Stimulated activated naive CD4-positive, alpha-beta T cell (primary cell): Measurements from ENCODE around the gene TNPO1.

ENCODE experiments used
- DNase-seq, 6 experiments: peaks; one replicate each; lab custom pipeline; 2025; lab: John Stamatoyannopoulos, UW

Gene TNPO1

DNA sequence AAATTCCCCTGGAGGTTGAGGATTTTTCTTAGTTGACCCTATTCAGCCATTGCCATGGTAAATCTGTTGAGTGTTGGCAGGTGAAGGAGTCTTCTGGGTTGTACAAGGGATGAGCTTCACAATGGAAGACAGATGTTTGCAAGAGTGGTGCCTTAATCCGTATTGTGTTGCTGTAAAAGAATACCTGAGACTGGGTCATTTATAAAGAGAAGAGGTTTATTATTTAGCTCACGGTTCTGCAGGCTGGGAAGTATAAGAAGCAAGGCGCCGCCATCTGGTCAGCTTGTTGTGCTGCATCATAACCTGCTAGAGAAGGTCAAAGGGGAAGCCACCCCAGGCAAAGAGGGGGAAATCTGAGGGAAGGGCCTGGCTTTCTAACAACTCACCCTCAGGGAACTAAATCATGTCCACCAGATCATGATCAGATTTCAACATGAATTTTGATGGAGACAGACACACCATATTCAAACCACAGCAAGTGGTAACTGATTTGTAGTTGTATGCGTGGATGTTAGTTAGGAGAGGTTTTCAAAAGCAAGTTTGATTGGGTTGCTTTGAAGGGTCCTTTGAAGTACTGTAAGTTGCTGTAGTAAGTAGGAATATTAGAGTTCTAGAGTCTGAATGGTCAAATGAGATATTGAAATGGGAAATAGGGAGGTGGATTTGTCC, 2.5 kb downstream of the TNPO1 start:
- peak; percentile 5 to 50 (median 24) for DNase-seq

DNA sequence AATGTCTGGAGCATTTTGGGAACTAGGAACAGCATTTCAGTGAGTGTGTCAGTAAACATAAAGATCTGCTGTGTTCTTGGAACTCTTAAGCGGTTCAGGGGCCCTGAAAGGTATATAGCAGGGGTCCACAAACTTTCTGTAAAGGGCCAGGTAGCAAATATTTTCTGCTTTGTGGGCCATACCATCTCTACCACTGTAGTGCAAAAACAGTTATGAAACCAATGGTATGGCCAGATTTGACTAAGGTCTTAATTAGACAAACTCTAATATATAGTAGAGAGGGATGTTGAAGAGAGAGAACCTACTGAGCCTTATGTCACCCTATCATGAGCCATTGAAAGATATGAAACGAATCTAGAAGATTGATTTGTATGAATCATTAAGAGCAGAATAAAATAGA, 5.3 kb downstream of the TNPO1 start:
- DNase-seq, result no peak

DNA sequence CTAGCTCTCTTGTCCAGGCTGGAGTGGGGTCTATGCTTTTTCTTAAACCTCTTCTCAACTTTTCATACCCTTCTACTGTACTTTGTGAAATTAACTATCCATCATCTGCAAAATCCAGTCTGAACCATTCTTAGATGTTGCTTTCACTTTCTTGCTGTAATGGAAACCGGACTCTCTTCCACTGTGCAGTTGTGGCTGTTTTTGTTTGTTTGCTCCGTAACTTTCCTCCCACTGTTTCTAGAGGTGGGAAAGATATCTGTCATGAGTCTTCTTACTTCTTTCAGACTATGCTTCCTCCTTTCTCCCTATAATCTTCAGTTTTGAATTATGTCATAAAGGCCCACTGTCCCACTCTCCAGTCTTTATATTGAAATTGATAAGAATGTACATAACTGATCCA, 6.5 kb downstream of the TNPO1 start:
- no peak for DNase-seq

DNA sequence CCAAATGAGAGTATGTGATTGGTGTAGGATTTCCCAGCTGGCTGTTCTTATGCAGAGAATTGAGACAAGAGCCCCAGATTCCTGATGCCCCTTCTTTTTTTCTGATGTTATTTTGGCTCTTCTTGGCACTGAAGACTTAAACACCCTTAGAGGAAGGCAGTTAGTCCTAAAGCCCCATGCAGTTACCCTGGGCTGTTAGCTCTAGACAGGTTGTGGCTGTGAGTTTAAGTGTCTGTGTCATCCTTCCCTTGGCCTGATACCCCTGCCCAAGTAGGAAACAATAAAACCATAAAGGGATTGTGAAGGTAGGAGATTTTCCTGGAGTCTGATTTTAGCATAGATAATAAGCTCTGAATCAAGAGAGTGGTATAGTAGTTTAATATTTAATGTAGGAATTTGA, 13.2 kb downstream of the TNPO1 start:
- no peak for DNase-seq

DNA sequence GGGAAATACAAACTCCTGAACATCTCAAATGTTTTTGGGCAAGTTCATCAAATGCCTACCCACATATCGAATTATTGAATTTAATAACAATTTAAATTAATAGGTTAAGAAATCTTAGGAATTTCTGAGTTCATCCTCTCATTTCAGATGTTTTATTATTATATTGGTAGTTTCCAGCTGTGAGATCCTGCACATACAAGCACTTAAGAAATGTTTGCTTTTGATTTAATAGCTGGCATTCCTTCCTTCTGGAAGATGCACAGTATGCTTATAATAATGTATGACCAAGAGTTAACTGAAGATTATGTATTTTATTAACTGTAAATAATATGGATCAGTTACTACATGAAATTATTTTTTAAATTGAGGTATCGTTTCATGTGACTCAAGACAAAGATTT, 13.9 kb downstream of the TNPO1 start:
- no peak for DNase-seq

DNA sequence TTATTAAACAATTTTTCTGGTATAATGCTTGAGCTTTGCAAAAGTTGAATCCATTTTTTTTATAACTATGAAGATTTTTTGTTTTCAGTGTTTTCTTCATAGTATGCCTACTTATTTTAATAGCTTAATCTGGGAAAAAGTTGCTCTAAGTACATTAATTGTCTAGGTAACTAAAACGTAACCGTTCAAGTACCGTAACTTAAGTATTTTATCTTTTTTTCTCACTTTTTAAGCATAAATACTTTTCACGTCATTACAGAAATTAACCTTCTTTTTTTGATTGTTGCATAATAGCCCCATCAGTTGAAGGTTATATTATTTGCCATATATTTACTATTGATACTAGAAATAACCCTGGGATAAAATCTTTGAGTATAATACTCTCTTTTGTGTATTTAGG, 15.2 kb downstream of the TNPO1 start:
- no peak for DNase-seq

DNA sequence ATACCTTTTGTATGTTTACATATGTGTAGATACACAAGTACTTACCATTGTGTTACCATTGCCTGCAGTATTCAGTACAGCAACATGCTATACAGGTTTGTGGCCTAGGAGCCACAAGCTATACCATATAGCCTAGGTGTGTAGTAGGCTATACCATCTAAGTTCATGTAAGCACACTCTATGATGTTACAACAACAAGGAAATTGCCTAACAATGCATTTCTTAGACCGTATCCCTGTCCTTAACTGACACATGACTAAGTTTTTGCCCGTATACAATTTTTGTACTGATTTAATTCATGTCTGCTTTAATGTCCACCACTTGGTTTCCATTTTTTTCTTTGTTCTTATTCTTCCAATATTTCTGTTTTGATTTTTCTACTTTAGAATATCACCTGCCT, 18.5 kb downstream of the TNPO1 start:
- DNase-seq, result no peak

DNA sequence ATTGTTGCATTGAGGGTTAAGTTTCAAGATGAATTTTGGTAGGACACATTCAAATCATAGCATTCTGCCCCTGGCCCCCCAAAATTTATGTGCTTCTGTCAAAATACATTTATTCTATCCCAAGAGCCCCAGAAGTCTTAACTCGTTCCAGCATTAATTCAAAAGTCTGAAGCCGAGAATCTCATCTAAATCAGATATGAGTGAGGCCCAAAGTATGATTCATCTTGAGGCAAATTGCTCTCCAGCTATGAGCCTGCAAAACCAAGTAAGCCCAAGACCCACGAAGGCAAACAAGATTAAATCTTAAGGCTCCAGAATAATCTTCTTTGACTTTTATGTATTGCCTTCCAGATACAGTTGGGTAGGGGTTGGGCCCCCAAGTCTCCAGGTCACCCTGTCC, 19.2 kb downstream of the TNPO1 start:
- DNase-seq, result no peak

DNA sequence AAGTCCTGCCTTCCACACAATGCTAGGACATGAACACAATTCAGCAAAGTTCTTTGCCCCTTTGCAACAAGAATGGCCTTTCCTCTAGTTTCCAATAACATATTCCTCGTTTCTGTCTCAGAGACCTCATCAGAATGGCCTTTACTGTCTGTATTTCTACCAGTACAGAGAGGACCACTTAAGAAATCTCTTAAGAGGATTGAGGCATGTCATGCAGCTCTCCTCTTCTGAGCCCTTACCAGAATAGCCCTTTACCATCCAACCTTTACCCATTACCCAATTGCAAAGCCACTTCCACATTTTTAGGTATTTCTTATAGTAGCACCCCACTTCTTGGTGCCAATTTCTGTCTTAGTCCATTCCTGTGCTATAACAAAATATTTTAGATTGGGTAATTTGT, 20.3 kb downstream of the TNPO1 start:
- DNase-seq, result no peak

DNA sequence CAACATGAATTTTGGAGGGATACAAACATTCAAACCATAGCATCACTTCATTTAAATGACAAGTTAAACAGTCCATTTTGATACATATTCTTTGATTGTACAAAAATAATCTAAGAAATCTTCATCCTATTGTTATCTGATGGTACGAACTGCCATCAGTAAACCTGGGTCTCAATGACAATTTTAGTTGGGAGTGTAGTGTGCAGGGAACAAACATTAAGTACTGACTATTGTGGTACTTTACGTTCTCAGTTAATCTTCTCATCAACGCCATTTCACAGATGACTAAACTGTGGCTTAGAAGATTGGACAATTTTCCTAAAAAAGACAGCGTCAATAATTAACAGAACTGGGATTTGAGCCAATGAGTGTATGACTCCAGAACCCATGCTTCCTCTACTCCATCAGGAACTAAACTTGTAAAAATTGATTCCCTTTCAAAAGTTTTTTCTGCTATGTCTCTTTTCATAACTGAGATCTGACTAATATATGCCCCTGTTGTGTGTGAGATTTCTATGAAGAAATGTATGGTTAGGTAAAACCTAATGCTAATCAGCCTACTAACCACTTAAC, 21.1 kb downstream of the TNPO1 start:
- DNase-seq, result no peak

DNA sequence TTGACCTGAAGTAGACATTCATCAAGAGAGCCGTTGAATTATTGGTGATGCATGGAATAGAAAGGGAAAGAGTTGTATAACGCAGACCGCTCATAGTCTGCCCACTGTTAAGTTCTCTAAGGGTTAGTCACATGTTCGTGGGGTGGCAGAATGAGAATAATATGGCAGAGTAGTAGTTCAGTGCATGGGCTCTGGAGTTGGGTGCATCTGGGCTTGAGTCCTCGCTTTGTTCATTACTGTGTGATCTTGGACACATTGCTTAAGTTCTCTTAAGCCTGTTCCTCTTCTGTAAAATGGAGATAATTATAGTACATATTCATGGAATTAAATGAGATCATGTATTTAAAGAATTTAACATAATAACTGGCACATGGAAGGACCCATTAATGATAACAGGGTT, 23.6 kb downstream of the TNPO1 start:
- no peak for DNase-seq

DNA sequence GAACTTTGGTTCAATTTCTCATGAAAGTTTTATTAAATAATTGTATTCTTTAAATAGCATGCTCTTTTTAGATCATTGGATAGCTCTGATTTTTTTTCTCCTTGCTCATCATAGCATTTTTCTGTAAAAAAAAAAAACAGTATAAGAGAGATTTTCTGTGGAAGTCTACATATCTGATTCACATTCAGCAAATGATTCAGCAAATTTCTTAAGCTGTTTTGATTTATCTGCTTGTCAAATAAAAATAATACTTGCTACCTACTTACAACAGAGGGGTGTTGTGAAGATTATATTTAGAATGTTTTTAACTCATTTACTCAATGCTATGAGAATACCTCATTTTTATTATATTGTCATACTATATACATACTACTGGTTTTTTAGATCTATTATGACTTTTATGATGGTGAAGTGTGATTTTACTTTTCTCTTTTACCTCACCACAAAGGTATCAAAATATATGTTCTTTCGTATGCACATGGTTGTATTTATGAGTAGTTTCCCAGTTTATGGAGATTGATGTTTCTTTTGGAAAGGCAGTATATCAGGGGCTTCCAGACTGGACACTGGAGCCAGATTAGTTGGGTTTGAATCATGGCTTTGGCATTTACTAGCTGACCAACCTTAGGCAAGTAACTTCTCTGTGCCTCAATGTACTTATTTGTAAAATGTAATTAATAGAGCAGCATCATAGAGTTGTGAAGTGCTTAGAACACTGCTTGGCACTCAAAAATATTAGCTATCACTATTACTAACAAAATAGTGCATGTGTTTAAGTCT, 25.5 kb downstream of the TNPO1 start:
- DNase-seq, result no peak

DNA sequence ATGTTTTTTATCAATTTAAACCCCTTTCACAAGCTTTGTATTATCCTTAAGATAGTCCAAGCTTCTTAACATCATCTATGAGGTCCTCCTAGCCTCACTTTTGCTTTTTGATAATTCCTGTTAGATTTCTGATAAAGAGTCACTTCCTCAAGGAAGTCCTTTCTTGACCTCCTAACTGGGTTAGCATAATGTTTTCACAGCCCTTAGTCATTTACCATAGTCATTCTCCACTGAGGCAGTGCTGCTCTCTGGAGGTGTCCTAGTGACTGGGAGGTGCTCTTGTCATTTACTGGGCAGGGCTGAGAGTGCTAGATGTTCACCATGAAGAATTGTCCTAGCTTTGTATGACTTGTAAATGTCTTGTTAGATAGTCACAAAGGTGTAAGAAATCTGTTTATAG, 26.4 kb downstream of the TNPO1 start:
- no peak for DNase-seq

DNA sequence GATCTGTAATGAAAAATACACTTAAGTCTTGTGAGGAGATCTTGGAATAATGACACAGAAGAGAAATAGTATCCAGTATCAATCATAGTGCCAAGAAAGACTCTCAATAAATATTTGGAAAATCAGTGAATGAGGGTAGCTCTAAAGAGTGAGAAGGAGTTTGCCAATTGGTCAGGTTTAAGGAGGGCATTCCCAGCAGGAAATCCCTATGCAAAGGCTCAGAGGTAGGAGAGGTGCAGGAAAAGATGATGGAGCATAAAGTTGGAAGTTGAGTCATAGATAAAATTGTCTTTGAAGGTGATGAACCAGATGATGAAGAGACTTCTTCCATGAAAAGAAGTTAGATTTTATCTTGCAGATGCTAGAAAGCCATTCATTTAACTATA, 27.8 kb downstream of the TNPO1 start:
- DNase-seq, result no peak

DNA sequence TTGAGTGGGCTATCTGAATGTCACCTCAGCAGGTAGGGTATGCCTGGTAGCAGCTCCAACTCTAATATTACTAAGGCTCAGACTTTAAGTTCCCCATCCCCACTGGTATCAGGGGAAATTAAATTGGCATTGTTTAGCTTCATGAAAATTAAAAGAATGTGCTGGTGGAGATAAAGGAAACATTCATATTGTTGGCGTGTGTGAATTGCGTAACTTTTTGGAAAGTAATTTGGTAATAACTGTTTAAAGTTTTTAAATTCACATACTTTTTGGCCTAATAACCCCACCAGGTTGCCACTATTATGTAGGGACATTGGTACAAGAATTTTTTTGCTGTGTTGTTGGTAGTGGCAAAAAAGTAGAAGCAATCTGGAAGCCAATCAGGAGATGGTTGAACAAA, 29.4 kb downstream of the TNPO1 start:
- DNase-seq, result no peak

DNA sequence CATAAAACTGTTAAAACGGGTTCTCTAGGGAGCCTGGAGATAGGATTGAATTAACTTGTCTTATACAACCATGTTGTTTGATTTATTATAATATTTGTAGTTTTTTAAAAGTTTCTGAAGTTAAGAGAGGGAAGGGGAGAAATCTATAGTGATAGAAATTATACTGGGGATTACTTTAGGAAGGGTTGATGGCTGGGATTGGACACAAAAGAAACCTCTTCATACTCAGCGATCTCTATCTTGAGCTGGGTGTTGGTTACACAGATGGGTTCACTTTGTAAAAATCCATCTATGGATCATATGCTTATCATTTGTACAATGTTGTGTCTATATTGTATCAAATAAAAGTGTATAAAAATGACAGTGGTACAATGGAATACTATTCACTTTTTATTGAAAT, 30.0 kb downstream of the TNPO1 start:
- no peak for DNase-seq

DNA sequence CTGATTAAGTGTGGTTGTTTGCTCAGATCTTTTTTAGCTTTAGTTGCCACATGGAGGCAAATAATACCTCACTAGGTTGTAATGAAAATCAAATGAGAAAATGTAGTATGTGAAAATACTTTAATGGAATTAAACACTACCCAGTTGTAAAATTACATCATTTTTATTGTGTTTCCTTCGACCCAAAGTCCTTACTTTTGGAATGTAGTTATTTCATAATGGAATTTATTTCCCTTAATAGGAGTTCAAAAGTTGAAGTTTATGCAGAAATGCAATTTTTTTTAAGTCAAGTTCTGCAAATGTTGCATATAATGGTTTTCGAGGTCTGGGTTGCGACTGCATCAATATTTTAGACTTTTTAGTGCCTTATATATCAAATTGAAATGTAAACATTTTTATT, 31.0 kb downstream of the TNPO1 start:
- DNase-seq, result no peak

DNA sequence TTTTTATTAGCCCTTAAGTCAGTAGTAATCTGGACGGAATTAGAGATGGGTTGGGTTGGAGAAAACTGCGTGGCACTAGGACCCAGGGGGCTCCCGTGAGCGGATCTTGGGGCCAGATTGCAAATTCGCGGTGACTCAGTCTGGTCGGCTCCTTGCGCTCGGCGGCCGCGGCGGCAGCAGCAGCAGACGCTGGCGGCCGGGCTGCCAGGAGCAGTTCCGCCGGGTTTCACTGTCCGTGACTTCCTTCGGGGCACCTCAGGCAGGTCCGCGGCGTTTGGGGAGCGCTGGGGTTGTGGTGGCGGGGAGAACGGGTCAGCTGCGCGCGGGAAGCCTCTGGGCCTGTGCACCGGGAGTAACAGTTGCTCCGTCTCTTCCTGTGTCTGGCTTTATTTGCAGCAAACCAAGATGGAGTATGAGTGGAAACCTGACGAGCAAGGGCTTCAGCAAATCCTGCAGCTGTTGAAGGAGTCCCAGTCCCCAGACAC, 31.6 kb downstream of the TNPO1 start:
- DNase-seq, result peak; percentile 68 to 87 (median 80)

DNA sequence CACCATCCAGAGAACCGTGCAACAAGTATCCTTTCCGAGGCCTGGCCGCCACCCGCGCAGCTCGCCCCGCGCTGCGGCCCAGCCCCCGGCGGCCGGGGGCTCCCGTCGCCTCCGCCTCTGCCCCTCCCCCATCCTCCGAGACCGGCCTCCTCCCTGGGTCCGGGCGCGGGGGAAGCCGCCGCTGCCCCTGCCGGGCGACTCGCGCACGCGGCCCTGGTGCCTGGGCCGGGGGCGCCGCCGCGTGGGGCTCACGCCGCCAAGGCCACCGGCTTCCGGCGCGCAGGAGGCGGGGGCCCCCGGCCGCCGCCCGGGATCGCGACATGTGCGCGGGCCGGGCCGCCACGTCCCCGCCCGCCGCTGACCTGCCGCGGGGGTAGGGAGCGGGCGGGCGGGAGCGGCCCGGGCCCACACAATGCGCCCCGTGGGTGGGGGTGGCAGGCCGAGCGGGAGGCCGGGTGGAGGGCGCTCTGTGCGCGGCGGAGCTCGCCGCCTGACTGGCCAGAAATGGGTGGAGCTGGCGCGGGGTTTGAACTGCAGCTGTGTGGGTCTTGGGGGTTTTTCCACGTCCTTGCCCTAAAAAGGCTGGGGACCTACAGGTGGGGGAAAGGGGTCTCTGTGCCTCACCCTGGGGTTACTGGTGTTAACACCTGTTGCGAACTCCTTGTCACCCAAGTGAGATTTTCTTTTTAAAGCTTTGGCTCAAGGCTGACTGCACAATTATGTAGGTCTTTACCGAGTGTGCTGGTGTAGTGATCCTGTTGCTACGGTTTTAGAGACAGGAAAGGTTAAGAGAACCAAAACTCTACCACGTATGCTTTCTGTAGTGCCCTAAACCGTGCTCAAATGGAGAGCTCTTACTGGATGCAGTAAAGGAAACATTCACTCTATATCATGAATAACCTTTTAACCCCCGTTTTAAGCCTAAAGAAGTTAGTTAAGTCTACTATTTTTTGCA, 32.3 kb downstream of the TNPO1 start:
- peak in 5 of 6 experiments; percentile 30 to 47 (median 37) for DNase-seq

DNA sequence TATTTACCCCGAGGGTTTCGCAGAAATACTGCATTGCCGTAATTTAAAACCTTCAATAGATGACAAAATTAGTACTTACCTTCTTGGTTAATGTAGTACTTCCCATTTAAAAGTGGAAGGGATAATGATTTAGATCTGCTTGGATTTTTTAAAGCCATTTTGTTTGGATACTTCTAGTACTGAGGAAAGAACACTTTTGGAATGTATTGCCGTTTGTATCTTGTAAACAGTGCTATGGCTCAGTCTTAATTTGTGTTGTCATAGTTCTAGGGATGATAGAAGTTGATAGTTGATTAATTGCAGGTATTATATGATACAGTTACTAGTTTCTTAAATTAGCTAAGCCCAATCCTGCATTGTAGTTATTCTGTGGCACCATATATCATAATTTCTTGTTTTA, 33.1 kb downstream of the TNPO1 start:
- no peak for DNase-seq

DNA sequence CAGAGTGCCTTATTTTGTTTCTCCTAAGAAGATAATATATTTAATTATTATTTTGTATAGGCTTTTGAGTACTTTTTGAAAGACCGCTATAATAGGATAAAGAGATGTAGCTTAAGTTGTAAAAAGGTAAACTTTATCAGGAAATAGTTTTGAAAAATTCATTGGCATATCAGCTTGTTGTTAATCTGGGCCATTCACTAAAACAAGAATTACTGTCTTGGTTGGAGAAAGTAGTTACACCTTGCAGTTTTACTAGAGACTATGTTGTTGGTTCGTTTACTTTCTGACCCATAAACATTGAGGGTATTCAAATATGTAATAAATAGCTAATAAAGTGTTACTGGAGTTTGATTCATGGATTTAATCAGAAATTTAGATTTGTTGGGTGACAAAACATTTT, 33.7 kb downstream of the TNPO1 start:
- no peak for DNase-seq

DNA sequence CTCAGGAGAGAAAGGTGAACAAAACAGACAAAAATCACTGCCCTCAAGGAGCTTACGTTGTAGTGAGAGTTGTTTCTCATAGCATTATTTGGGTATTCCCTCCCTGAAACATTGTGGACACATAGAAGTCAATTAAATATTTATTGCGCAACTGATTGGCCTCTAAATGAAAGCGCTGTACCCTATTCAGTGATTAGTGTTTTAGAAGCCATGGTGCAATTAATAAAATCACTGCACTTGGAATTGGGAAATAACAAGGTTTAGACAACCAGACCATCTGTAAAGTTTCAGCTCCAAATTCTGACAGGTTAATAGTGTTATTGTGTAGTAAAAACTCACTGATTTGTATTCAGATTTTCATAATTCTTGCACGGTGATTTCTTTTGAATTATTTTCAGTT, 35.9 kb downstream of the TNPO1 start:
- no peak for DNase-seq
